HG02885 (cell line): ENCODE measurements around the gene NECTIN1.

Experiments used
- ATAC-seq: cut with Tn5 transposase; IDR thresholded peaks from one replicate; pipeline ENCODE4 v1.9.1; 2021; ENCODE audit warnings: mild to moderate bottlenecking; ENCODE audit not compliant: unreplicated experiment, poor library complexity

NECTIN1 gene

GRCh38 chr11:119699227-119699626 is 29.8 kb downstream of the NECTIN1 start:
- no peak for ATAC-seq

- ATAC-seq, result no peak
Measured at GRCh38 chr11:119697882-119698281, 31.1 kb downstream of the NECTIN1 start.

GRCh38 chr11:119697445-119697844 is 31.6 kb downstream of the NECTIN1 start:
- ATAC-seq, result no peak

GRCh38 chr11:119696378-119697222 is 32.4 kb downstream of the NECTIN1 start:
- no peak for ATAC-seq

GRCh38 chr11:119694334-119694733 is 34.7 kb downstream of the NECTIN1 start:
- ATAC-seq, result no peak

GRCh38 chr11:119693253-119693815 is 35.7 kb downstream of the NECTIN1 start:
- ATAC-seq, result no peak

- no peak for ATAC-seq
Measured at GRCh38 chr11:119692540-119692820, 36.5 kb downstream of the NECTIN1 start.

GRCh38 chr11:119691701-119692539 is 37.1 kb downstream of the NECTIN1 start:
- ATAC-seq, result no peak

- ATAC-seq, result no peak
Measured at GRCh38 chr11:119691020-119691666, 37.9 kb downstream of the NECTIN1 start.

- no peak for ATAC-seq
Measured at GRCh38 chr11:119689302-119689701, 39.7 kb downstream of the NECTIN1 start.

GRCh38 chr11:119688356-119688755 is 40.6 kb downstream of the NECTIN1 start:
- no peak for ATAC-seq

- ATAC-seq, result no peak
Measured at GRCh38 chr11:119687373-119688046, 41.5 kb downstream of the NECTIN1 start.

- no peak for ATAC-seq
Measured at GRCh38 chr11:119686177-119686882, 42.7 kb downstream of the NECTIN1 start.

GRCh38 chr11:119685111-119685746 is 43.8 kb downstream of the NECTIN1 start:
- ATAC-seq, result no peak

- ATAC-seq, result no peak
Measured at GRCh38 chr11:119684361-119685110, 44.5 kb downstream of the NECTIN1 start.

GRCh38 chr11:119683783-119684182 is 45.2 kb downstream of the NECTIN1 start:
- no peak for ATAC-seq

- ATAC-seq, result no peak
Measured at GRCh38 chr11:119681361-119681910, 47.6 kb downstream of the NECTIN1 start.
